Measurements from ENCODE around the gene PTS.

GRCh38 chr11:112186304-112186703 is 39.9 kb upstream of the PTS start:
- TF ChIP-seq CTCF (IDR thresholded peaks at IDR 0.05; ENCODE audit: low read depth, low read length, missing input control) (no peak), MAX (IDR thresholded peaks at IDR 0.05) (no peak), RAD21 (IDR thresholded peaks at IDR 0.05) (no peak), TAF1 (conservative IDR thresholded peaks at IDR 0.05) (no peak)

Measured in liver (tissue), 3 donors.